ENCODE data around the gene SH3BP2. TPM values are rescaled to one million over a fixed set of nuclear protein-coding genes. Genes with fewer than 3 reads are reported as not detected.
A peak's percentile ranks its signal among the peaks of the same experiment; 100 is the strongest.
"Not testable (repeated sequence)": the region's sequence is repeated elsewhere in the genome, so short reads cannot be mapped to it uniquely, and the experiment has no call there.

The SH3BP2 gene
- total and polyA plus RNA-seq, 9 donors: 20.9 to 34.8 (median 26.5) TPM

DNA sequence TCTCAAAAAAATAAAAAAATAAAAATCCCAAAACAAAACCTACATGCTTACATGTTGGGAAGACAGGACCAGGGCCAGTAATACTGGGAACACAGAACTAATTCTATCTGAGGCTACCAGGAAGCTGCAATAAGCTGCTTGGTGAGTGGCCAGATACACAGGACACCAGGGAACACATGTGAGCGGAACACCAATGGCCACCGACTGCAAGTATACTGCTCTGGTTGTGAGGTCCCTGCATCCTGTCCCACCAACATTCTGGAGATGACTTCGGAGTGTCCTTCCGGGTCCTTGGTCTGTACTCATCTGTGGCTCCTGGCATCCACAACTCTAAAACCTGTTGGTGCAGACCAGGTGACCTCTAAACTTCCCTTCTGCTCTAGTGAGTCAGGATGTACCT lies 39.4 kb upstream of the SH3BP2 start:
- peaks cover 23% of the 10 kb centered on the region for H3K4me1 ChIP-seq (ENCODE audit: control insufficient read depth, insufficient read depth, low read length)
- no peak overlapping the region for H3K27ac ChIP-seq (ENCODE audit: low read length)
- no peaks in the 10 kb centered on the region for H3K27me3 ChIP-seq (ENCODE audit: control insufficient read depth, insufficient read depth, low read length)
- peak; percentile 73 for DNase-seq
- no peaks in the 10 kb centered on the region for H3K9me3 ChIP-seq (replicated peaks; ENCODE audit: control insufficient read depth, low read depth, low read length)
- peaks cover 8% of the 10 kb centered on the region for H3K36me3 ChIP-seq (ENCODE audit: control insufficient read depth, insufficient read depth, low read length)
- H3K4me3 ChIP-seq (ENCODE audit: low read length): no peak overlapping the region
- 47% methylated on average over 2 of the region's 4 CpGs for WGBS (ENCODE audit: insufficient coverage)

GRCh38 chr4:2754848-2755819 lies 37.8 kb upstream of the SH3BP2 start:
- H3K4me1 ChIP-seq (ENCODE audit: control insufficient read depth, insufficient read depth, low read length): peaks cover 23% of the 10 kb centered on the region
- H3K27me3 ChIP-seq (ENCODE audit: control insufficient read depth, insufficient read depth, low read length): no peaks in the 10 kb centered on the region
- peak overlapping the region; percentile 79 for H3K4me3 ChIP-seq (ENCODE audit: low read length)
- H3K27ac ChIP-seq (ENCODE audit: low read length): peak overlapping the region; percentile 13
- WGBS (ENCODE audit: insufficient coverage): 55% methylated on average over 21 of the region's 23 CpGs
- H3K36me3 ChIP-seq (ENCODE audit: control insufficient read depth, insufficient read depth, low read length): peaks cover 8% of the 10 kb centered on the region
- no peaks in the 10 kb centered on the region for H3K9me3 ChIP-seq (replicated peaks; ENCODE audit: control insufficient read depth, low read depth, low read length)
- no peak for DNase-seq

DNA sequence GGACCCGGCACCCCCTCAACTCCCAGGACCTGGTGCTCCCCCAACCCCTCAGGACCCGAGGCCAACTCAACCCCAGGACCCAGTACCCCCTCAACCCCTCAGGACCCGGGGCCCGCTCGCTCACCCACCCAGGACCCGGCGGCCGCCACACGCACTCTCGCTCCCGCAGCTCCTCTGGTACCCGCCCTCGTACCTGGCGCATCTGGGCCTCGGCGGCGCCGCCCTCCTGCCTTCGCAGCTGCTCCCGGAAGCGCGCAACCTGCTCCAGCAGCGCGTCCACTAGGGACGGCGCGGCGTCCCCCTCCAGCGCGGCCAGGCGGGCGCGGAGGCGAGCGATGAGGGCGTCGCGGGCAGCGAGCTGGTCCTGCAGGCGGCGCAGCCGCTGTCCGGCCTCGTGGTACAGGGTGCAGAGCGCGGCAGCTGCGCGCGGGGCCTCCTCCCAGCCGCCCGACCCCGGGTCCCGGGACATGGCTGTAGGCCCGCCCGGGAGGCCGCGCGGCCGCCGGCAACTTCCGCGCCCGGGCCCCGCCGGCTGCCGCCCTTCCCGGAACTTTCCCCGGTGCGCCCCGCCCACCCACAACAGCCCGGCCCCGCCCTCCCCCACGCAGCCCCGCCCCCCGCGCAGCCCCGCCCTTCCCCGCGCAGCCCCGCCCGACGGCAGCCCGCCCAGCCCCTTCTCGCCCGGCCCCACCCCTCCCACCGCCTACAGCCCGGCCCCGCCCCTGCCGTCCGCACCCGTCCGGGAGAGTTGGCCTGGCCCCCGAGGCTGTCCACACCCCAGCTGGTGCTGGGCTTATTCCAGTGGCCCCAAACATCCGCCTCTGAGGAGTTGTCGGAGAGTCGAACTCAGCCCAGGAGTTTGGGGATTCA lies 36.8 kb upstream of the SH3BP2 start, which contains the start of gene TNIP2:
Gene TNIP2 (minus strand): TSS at position 516 of the 870 bp plus-strand sequence. CDS start 47 bp downstream, at position 469.
- Histone ChIP-seq H3K27ac (ENCODE audit: low read length) (peak within 1 kb of the TSS; percentile 63), H3K4me3 (ENCODE audit: low read length) (peak within 1 kb of the TSS; percentile 79), H3K4me1 (ENCODE audit: control insufficient read depth, insufficient read depth, low read length) (peaks cover 19% of the 10 kb centered on the region), H3K36me3 (ENCODE audit: control insufficient read depth, insufficient read depth, low read length) (peaks cover 8% of the 10 kb centered on the region), H3K9me3 (replicated peaks; ENCODE audit: control insufficient read depth, low read depth, low read length) (no peaks in the 10 kb centered on the region), H3K27me3 (ENCODE audit: control insufficient read depth, insufficient read depth, low read length) (no peaks in the 10 kb centered on the region)
- WGBS (ENCODE audit: insufficient coverage): under 1% methylated on average over 50 of the region's 96 CpGs
- DNase-seq: peak; percentile 87

GRCh38 chr4:2756691-2757350 lies 36.1 kb upstream of the SH3BP2 start:
- no peaks in the 10 kb centered on the region for H3K9me3 ChIP-seq (replicated peaks; ENCODE audit: control insufficient read depth, low read depth, low read length)
- WGBS (ENCODE audit: insufficient coverage): 47% methylated on average over 19 of the region's 25 CpGs

DNA sequence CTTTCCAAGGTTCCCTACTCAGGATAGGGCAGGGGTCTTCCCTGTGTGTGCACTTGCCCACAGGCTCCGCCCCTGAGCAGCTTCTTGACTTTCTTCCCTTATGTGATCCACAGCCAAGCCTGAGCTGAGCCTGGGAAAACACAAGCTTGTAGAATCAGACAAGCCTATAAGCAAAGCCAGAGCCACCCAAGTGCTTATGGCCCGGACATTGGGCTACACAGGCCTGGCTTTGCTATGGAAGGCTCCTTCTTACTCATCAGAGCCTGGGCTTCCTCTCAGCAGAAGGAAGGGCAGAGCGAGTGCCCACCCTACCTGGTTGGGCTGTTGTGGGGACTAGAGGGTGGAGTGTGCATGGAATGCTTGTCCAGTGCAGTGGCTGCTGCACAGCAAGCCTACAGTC lies 35.5 kb upstream of the SH3BP2 start:
- Histone ChIP-seq H3K36me3 (ENCODE audit: control insufficient read depth, insufficient read depth, low read length) (peaks cover 4% of the 10 kb centered on the region), H3K9me3 (replicated peaks; ENCODE audit: control insufficient read depth, low read depth, low read length) (no peaks in the 10 kb centered on the region), H3K27me3 (ENCODE audit: control insufficient read depth, insufficient read depth, low read length) (no peaks in the 10 kb centered on the region), H3K4me3 (ENCODE audit: low read length) (no peak overlapping the region), H3K27ac (ENCODE audit: low read length) (no peak overlapping the region), H3K4me1 (ENCODE audit: control insufficient read depth, insufficient read depth, low read length) (peaks cover 17% of the 10 kb centered on the region)
- 86% methylated on average over 3 of the region's 3 CpGs for WGBS (ENCODE audit: insufficient coverage)
- DNase-seq: no peak

More at GRCh38 chr4:2756691-2757350, 36.1 kb upstream of the SH3BP2 start:
- H3K27ac ChIP-seq (ENCODE audit: low read length): peak overlapping the region; percentile 63
- H3K27me3 ChIP-seq (ENCODE audit: control insufficient read depth, insufficient read depth, low read length): no peaks in the 10 kb centered on the region
- peaks cover 17% of the 10 kb centered on the region for H3K4me1 ChIP-seq (ENCODE audit: control insufficient read depth, insufficient read depth, low read length)
- H3K36me3 ChIP-seq (ENCODE audit: control insufficient read depth, insufficient read depth, low read length): peaks cover 8% of the 10 kb centered on the region
- peak overlapping the region; percentile 45 for H3K4me3 ChIP-seq (ENCODE audit: low read length)
- no peak for DNase-seq

DNA sequence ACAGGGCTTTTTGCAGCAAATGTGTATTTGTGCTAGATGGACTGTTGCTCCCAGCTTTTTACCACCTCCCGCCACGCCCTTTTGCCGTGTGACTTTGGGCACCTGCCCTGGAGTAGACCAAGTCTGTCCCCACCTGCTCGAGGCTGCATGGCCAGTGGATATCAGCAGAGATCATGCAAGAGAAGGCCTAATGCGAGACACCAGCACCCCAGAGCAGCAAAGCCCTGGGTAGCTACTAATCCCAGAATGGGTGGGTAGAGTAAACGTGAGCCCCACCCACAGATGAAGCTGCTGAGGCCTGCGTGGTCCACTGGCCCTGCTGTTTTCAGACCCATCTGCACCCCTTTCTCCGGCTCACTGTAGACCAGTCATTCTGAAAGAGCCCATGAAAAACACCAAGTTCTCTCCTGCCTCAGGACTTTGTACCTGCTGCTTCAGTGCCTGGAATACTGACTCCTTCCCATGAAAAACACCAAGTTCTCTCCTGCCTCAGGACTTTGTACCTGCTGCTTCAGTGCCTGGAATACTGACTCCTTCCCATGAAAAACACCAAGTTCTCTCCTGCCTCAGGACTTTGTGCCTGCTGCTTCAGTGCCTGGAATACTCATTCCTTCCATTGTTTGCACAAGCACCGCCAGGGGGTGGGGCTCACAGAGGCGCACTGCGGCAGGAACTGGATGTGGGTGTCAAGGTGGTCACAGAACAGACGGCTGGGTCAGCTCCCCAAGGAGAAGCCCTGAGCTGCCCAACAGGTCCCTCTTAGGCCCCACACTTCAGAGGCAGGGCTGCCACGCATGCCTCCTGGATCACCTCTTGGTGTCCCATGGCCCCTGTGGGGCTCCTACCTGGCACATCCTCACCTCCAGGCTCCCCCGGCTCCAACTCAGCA lies 31.6 kb upstream of the SH3BP2 start:
- no peaks in the 10 kb centered on the region for H3K9me3 ChIP-seq (replicated peaks; ENCODE audit: control insufficient read depth, low read depth, low read length)
- 66% methylated on average over 11 of the region's 14 CpGs for WGBS (ENCODE audit: insufficient coverage)
- H3K4me3 ChIP-seq (ENCODE audit: low read length): no peak overlapping the region
- peaks cover 12% of the 10 kb centered on the region for H3K4me1 ChIP-seq (ENCODE audit: control insufficient read depth, insufficient read depth, low read length)
- H3K27ac ChIP-seq (ENCODE audit: low read length): no peak overlapping the region
- H3K27me3 ChIP-seq (ENCODE audit: control insufficient read depth, insufficient read depth, low read length): no peaks in the 10 kb centered on the region
- no peak for DNase-seq
- H3K36me3 ChIP-seq (ENCODE audit: control insufficient read depth, insufficient read depth, low read length): no peaks in the 10 kb centered on the region

GRCh38 chr4:2762048-2762447 lies 30.8 kb upstream of the SH3BP2 start:
- Histone ChIP-seq H3K27me3 (ENCODE audit: control insufficient read depth, insufficient read depth, low read length) (no peaks in the 10 kb centered on the region), H3K4me3 (ENCODE audit: low read length) (no peak overlapping the region), H3K4me1 (ENCODE audit: control insufficient read depth, insufficient read depth, low read length) (peaks cover 5% of the 10 kb centered on the region), H3K36me3 (ENCODE audit: control insufficient read depth, insufficient read depth, low read length) (no peaks in the 10 kb centered on the region), H3K9me3 (replicated peaks; ENCODE audit: control insufficient read depth, low read depth, low read length) (no peaks in the 10 kb centered on the region), H3K27ac (ENCODE audit: low read length) (no peak overlapping the region)
- no peak for DNase-seq
- WGBS (ENCODE audit: insufficient coverage): 64% methylated on average over 5 of the region's 5 CpGs

DNA sequence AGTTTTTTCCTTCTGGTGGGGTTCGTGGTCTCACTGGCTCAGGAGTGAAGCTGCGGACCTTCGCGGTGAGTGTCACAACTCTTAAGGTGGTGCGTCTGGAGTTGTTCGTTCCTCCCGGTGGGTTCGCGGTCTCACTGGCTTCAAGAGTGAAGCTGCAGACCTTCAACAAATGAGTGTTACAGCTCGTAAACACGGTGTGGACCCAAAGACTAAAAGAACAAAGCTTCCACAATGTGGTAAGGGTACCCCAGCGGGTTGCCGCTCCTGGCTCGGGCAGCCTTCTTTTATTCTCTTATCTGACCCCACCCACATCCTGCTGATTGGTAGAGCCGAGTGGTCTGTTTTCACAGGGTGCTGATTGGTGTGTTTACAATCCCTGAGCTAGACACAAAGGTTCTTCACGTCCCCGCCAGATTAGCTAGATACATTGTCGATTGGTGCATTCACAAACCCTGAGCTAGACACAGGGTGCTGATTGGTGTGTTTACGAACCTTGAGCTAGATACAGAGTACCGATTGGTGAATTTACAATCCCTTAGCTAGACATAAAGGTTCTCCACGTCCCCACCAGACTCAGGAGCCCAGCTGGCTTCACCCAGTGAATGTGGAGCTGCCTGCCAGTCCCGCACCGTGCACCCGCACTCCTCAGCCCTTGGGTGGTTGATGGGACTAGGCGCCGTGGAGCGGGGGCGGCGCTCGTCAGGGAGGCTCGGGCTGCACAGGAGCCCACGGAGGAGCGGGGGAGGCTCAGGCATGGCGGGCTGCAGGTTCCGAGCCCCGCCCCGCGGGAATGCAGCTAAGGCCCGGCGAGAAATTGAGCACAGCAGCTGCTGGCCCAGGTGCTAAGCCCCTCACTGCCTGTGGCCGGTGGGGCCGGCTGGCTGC lies 30.2 kb upstream of the SH3BP2 start:
- not testable (repeated sequence) for H3K9me3 ChIP-seq (replicated peaks; ENCODE audit: control insufficient read depth, low read depth, low read length); H3K4me1 ChIP-seq (ENCODE audit: control insufficient read depth, insufficient read depth, low read length); H3K27ac ChIP-seq (ENCODE audit: low read length); H3K36me3 ChIP-seq (ENCODE audit: control insufficient read depth, insufficient read depth, low read length); H3K4me3 ChIP-seq (ENCODE audit: low read length); H3K27me3 ChIP-seq (ENCODE audit: control insufficient read depth, insufficient read depth, low read length); DNase-seq
- 91% methylated on average over 22 of the region's 42 CpGs for WGBS (ENCODE audit: insufficient coverage)

Data from muscle of leg (tissue), 11 donors.